ENCODE results near the gene S1PR5. TPM values are rescaled to one million over a fixed set of nuclear protein-coding genes. Genes with fewer than 3 reads are reported as not detected.
A peak's percentile ranks its signal among the peaks of the same experiment; 100 is the strongest.

S1PR5 gene
- total and polyA plus RNA-seq, 4 donors: 0.17 to 0.56 (median 0.34) TPM

GRCh38 chr19:10516671-10517286 is 468 bp downstream of the S1PR5 start:
- 55% methylated on average over 10 of the region's 10 CpGs for WGBS
- DNase-seq (ENCODE audit: low spot score): no peak
- no peaks in the 10 kb centered on the region for H3K9me3 ChIP-seq (ENCODE audit: control insufficient read depth in 4 of 4, low read length in 3 of 4)
- no peak for TF ChIP-seq RAD21 (IDR thresholded peaks at IDR 0.05)
- no peak for TF ChIP-seq SP1 (IDR thresholded peaks at IDR 0.05)
- TF ChIP-seq NR2F2 (IDR thresholded peaks at IDR 0.05): no peak
- TF ChIP-seq, protein P1, sequence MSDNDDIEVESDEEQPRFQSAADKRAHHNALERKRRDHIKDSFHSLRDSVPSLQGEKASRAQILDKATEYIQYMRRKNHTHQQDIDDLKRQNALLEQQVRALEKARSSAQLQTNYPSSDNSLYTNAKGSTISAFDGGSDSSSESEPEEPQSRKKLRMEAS (IDR thresholded peaks at IDR 0.05): no peak
- peaks cover 2 to 21% (median 4%) of the 10 kb centered on the region in 4 donors for H3K27me3 ChIP-seq (ENCODE audit: control insufficient read depth in 4 of 4, insufficient read depth in 4 of 4, low read length in 3 of 4)
- H3K4me3 ChIP-seq (ENCODE audit: low read depth in 1 of 3, low read length in 3 of 3): peak overlapping the region in 1 of 3 donors; percentile 27
- no peak overlapping the region for H3K27ac ChIP-seq (ENCODE audit: low read depth in 1 of 2, low read length in 2 of 2)
- H3K4me1 ChIP-seq (ENCODE audit: control insufficient read depth in 4 of 4, insufficient read depth in 4 of 4, low read length in 3 of 4): peaks cover 2 to 27% (median 11%) of the 10 kb centered on the region in 4 donors
- peak overlapping the region in 1 of 2 donors; percentile 22 for H3K9ac ChIP-seq (ENCODE audit: low read depth in 1 of 2, low read length in 2 of 2)
- no peaks in the 10 kb centered on the region for H3K36me3 ChIP-seq (ENCODE audit: control insufficient read depth in 4 of 4, insufficient read depth in 3 of 4, low read depth in 1 of 4, low read length in 3 of 4)

DNA sequence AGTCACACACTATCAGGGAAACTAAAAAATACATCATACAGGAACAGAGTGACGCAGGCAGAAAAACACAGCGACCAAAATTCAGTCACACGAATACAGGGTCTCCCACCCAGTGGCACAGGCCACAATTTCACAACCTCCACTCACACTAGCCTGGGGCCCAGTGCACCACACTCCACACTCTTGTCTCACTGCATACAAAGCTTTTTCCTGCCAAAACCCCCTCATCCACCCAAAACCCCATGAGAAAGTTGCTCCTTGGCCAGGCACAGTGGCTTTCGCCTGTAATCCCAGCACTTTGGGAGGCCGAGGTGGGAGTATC is 1.2 kb downstream of the S1PR5 start:
- Histone ChIP-seq H3K27me3 (ENCODE audit: control insufficient read depth in 4 of 4, insufficient read depth in 4 of 4, low read length in 3 of 4) (peaks cover 2 to 21% (median 4%) of the 10 kb centered on the region in 4 donors), H3K36me3 (ENCODE audit: control insufficient read depth in 4 of 4, insufficient read depth in 3 of 4, low read depth in 1 of 4, low read length in 3 of 4) (no peaks in the 10 kb centered on the region), H3K4me1 (ENCODE audit: control insufficient read depth in 4 of 4, insufficient read depth in 4 of 4, low read length in 3 of 4) (peaks cover 2 to 27% (median 11%) of the 10 kb centered on the region in 4 donors), H3K4me3 (ENCODE audit: low read depth in 1 of 3, low read length in 3 of 3) (no peak overlapping the region), H3K9ac (ENCODE audit: low read depth in 1 of 2, low read length in 2 of 2) (no peak overlapping the region), H3K9me3 (ENCODE audit: control insufficient read depth in 4 of 4, low read length in 3 of 4) (no peaks in the 10 kb centered on the region), H3K27ac (ENCODE audit: low read depth in 1 of 2, low read length in 2 of 2) (no peak overlapping the region)
- no peak for TF ChIP-seq HNF4A (conservative IDR thresholded peaks at IDR 0.05)
- TF ChIP-seq NR2F2 (IDR thresholded peaks at IDR 0.05): no peak
- TF ChIP-seq RXRA (IDR thresholded peaks at IDR 0.05): no peak
- TF ChIP-seq HNF4G (IDR thresholded peaks at IDR 0.05): no peak
- 85% methylated on average over 5 of the region's 5 CpGs for WGBS
- no peak for DNase-seq (ENCODE audit: low spot score)

GRCh38 chr19:10514211-10515145 is 2.8 kb downstream of the S1PR5 start:
- Histone ChIP-seq H3K27me3 (ENCODE audit: control insufficient read depth in 4 of 4, insufficient read depth in 4 of 4, low read length in 3 of 4) (peaks cover 2 to 21% (median 4%) of the 10 kb centered on the region in 4 donors), H3K9ac (ENCODE audit: low read depth in 1 of 2, low read length in 2 of 2) (no peak overlapping the region), H3K36me3 (ENCODE audit: control insufficient read depth in 4 of 4, insufficient read depth in 3 of 4, low read depth in 1 of 4, low read length in 3 of 4) (no peaks in the 10 kb centered on the region), H3K27ac (ENCODE audit: low read depth in 1 of 2, low read length in 2 of 2) (no peak overlapping the region), H3K4me3 (ENCODE audit: low read depth in 1 of 3, low read length in 3 of 3) (no peak overlapping the region), H3K9me3 (ENCODE audit: control insufficient read depth in 4 of 4, low read length in 3 of 4) (no peaks in the 10 kb centered on the region), H3K4me1 (ENCODE audit: control insufficient read depth in 4 of 4, insufficient read depth in 4 of 4, low read length in 3 of 4) (peaks cover 2 to 27% (median 13%) of the 10 kb centered on the region in 4 donors)
- 9% methylated on average over 107 of the region's 107 CpGs for WGBS
- no peak for TF ChIP-seq HNF4A (conservative IDR thresholded peaks at IDR 0.05)
- TF ChIP-seq FOXA1 (IDR thresholded peaks at IDR 0.05): no peak
- no peak for TF ChIP-seq YY1 (IDR thresholded peaks at IDR 0.05)
- no peak for TF ChIP-seq GABPA (IDR thresholded peaks at IDR 0.05 in 1 of 2, conservative IDR thresholded peaks at IDR 0.05 in 1 of 2)
- TF ChIP-seq CTCF (IDR thresholded peaks at IDR 0.05; ENCODE audit: low read depth, low read length, missing input control): no peak
- no peak for TF ChIP-seq ATF3 (IDR thresholded peaks at IDR 0.05)
- TF ChIP-seq FOXA2 (IDR thresholded peaks at IDR 0.05): no peak
- TF ChIP-seq TAF1 (conservative IDR thresholded peaks at IDR 0.05): no peak
- TF ChIP-seq SP1 (IDR thresholded peaks at IDR 0.05): no peak
- no peak for TF ChIP-seq RXRA (IDR thresholded peaks at IDR 0.05)
- no peak for TF ChIP-seq EGR1 (IDR thresholded peaks at IDR 0.05; ENCODE audit: low read depth in 2 of 2)
- TF ChIP-seq, protein P2, sequence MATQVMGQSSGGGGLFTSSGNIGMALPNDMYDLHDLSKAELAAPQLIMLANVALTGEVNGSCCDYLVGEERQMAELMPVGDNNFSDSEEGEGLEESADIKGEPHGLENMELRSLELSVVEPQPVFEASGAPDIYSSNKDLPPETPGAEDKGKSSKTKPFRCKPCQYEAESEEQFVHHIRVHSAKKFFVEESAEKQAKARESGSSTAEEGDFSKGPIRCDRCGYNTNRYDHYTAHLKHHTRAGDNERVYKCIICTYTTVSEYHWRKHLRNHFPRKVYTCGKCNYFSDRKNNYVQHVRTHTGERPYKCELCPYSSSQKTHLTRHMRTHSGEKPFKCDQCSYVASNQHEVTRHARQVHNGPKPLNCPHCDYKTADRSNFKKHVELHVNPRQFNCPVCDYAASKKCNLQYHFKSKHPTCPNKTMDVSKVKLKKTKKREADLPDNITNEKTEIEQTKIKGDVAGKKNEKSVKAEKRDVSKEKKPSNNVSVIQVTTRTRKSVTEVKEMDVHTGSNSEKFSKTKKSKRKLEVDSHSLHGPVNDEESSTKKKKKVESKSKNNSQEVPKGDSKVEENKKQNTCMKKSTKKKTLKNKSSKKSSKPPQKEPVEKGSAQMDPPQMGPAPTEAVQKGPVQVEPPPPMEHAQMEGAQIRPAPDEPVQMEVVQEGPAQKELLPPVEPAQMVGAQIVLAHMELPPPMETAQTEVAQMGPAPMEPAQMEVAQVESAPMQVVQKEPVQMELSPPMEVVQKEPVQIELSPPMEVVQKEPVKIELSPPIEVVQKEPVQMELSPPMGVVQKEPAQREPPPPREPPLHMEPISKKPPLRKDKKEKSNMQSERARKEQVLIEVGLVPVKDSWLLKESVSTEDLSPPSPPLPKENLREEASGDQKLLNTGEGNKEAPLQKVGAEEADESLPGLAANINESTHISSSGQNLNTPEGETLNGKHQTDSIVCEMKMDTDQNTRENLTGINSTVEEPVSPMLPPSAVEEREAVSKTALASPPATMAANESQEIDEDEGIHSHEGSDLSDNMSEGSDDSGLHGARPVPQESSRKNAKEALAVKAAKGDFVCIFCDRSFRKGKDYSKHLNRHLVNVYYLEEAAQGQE (IDR thresholded peaks at IDR 0.05): no peak
- TF ChIP-seq, protein P3, sequence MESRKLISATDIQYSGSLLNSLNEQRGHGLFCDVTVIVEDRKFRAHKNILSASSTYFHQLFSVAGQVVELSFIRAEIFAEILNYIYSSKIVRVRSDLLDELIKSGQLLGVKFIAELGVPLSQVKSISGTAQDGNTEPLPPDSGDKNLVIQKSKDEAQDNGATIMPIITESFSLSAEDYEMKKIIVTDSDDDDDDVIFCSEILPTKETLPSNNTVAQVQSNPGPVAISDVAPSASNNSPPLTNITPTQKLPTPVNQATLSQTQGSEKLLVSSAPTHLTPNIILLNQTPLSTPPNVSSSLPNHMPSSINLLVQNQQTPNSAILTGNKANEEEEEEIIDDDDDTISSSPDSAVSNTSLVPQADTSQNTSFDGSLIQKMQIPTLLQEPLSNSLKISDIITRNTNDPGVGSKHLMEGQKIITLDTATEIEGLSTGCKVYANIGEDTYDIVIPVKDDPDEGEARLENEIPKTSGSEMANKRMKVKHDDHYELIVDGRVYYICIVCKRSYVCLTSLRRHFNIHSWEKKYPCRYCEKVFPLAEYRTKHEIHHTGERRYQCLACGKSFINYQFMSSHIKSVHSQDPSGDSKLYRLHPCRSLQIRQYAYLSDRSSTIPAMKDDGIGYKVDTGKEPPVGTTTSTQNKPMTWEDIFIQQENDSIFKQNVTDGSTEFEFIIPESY (IDR thresholded peaks at IDR 0.05): no peak
- no peak for TF ChIP-seq JUND (IDR thresholded peaks at IDR 0.05)
- TF ChIP-seq RAD21 (IDR thresholded peaks at IDR 0.05): no peak
- no peak for DNase-seq (ENCODE audit: low spot score)

Data from liver (tissue), 9 donors.